ENCODE results near the gene AMACR.
"Not testable (repeated sequence)": the region's sequence is repeated elsewhere in the genome, so short reads cannot be mapped to it uniquely, and the experiment has no call there.

Gene AMACR

GRCh38 chr5:33964132-33964700, 43.6 kb downstream of the AMACR start:
- DNase-seq, result no peak

GRCh38 chr5:33958176-33958575, 49.7 kb downstream of the AMACR start:
- DNase-seq, result no peak

GRCh38 chr5:33957577-33958150, 50.2 kb downstream of the AMACR start:
- DNase-seq, result no peak

- DNase-seq, result not testable (repeated sequence)
Observed at GRCh38 chr5:33952175-33952574, 55.7 kb downstream of the AMACR start.

- no peak for DNase-seq
Observed at GRCh38 chr5:33944543-33945132, 63.2 kb downstream of the AMACR start.

- DNase-seq, result no peak
Observed at GRCh38 chr5:33941090-33941489, 66.8 kb downstream of the AMACR start.

- DNase-seq, result no peak
Observed at GRCh38 chr5:33939556-33940262, 68.1 kb downstream of the AMACR start.

- no peak for DNase-seq
Observed at GRCh38 chr5:33938881-33939280, 69.0 kb downstream of the AMACR start.

- no peak for DNase-seq
Observed at GRCh38 chr5:33938507-33938796, 69.4 kb downstream of the AMACR start.

GRCh38 chr5:33937707-33938506, 69.9 kb downstream of the AMACR start:
- DNase-seq, result no peak

- no peak for DNase-seq
Observed at GRCh38 chr5:33937017-33937706, 70.7 kb downstream of the AMACR start.

GRCh38 chr5:33936381-33937016, 71.4 kb downstream of the AMACR start, which contains the start of gene RXFP3:
RXFP3 (plus strand) TSS chr5:33936386; CDS start chr5:33936741, 355 bp downstream.
- DNase-seq, result no peak
